Raji (cell line): Measurements from ENCODE around the gene SMIM43.
A peak's percentile ranks its signal among the peaks of the same experiment; 100 is the strongest.

Experiments
- POLR2A ChIP-seq: IDR thresholded peaks from 2 replicates; pipeline ENCODE4 v1.6.1; 2011; ENCODE audit warnings: low read depth, low read length, control low read depth; ENCODE audit not compliant: insufficient read depth

SMIM43 gene

GRCh38 chr4:121764702-121765367 lies at the start of gene SMIM43:
SMIM43 (minus strand) TSS chr4:121765164; CDS start chr4:121765105, 59 bp downstream.
- no peak for TF ChIP-seq POLR2A

- no peak for TF ChIP-seq POLR2A
Measured at GRCh38 chr4:121814756-121815155, 49.8 kb upstream of the SMIM43 start.

GRCh38 chr4:121811122-121811521 lies 46.2 kb upstream of the SMIM43 start:
- TF ChIP-seq POLR2A: no peak

- no peak for TF ChIP-seq POLR2A
Measured at GRCh38 chr4:121806411-121806810, 41.4 kb upstream of the SMIM43 start.

DNA sequence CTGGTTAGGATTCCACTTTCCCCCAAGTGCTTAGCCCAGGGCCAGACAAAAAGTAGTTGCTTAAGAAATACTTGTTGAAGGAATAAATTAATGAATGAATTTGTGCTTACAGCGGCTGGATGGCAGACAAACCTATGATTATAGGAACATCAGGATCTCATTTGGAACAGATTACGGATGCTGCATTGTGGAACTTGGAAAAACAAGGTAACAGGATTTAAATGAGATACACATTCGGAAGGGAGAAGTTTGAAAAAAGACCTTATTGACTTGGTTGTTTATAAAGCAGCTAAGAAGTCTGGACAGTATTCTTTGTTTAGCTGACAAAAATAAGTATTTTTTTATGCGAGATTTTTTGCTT lies 36.7 kb upstream of the SMIM43 start:
- TF ChIP-seq POLR2A: no peak

DNA sequence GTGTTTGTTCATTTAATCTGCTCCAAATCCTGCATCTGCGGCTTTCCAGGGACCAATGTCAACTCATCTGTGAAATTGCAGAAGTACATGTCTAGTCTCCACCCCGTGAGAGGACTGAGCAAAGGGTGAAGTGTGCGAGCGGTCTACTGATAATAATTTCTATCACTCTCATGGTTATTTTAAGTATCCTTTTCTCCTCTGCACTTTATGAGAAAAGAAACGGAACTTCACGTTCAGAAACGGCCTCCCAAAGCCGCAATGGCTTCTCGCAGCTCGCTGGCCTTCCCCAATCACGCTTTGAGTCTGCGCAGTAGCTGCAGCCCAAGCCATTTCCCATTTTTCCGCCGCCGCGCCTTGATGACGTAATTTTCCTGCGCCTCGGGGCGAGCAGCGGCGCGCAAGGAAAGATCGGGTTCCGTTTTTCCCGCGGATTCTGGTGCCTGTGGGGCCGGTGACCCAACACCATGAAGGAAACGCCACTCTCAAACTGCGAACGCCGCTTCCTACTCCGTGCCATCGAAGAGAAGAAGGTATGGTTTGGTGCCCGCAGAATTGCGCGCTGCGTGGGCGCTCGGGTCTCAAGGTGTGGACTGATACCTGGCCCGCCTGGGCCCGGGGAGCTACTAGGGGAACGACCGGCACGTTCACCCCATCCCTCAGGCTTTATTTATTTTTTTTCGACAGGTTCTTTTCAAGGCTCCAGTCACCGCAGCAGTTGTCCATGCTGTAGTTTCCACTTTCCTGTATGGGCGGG lies 36.2 kb upstream of the SMIM43 start, which contains the start of gene EXOSC9:
Gene EXOSC9, plus strand, starts transcription at position 363 of the 754 bp plus-strand sequence. Its CDS starts 102 bp downstream, at position 465.
- peak; percentile 92 for TF ChIP-seq POLR2A

GRCh38 chr4:121800638-121800960 lies 35.6 kb upstream of the SMIM43 start:
- TF ChIP-seq POLR2A: no peak

- TF ChIP-seq POLR2A: no peak
Measured at GRCh38 chr4:121799867-121800501, 35.0 kb upstream of the SMIM43 start.

DNA sequence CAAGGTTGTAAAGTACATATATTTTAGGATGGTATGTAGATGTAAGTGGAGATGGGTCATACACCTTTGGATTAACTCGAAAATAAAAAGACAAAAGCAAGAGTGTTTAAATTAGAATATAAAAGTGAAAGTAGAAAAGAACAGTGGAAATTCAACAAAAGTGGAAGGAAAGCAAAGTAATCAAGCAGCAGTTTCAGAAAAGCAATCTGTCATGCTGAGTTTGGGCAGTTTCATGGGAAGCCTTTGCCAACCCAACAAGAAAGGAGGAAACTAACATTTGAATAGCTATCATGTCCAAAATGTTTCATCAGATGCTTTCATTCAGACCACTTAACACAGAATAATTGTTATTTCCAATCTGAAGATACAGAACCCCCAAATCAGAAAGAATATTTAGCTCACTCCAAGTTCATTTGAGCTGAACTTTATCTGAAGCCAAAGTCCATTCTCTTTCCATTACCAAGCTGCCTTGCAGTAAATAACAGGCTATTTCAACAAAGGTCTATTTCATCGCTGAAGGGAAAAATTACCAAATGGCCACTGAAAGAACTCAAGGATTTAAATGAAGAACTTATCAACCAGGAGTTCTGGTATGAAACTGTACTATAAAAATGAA lies 34.4 kb upstream of the SMIM43 start:
- TF ChIP-seq POLR2A: no peak

DNA sequence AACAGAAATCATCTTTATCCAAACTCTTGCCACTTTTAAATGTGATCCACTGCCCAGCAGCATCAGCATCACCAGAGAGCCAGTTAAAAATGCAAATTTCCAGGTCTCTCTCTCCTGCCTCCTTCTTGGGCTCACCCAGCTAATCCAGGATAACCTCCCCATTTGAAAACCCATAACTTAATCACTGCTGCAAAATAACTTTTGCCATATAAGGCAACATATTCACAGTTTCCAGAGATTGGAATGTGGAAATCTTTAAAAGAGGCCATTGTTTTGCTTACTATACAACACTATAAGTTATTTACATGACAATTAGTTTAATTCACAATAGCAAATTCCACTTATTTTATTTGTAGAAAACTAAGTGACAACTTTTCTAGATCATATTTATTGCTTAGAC lies 31.3 kb upstream of the SMIM43 start:
- TF ChIP-seq POLR2A: no peak

- no peak for TF ChIP-seq POLR2A
Measured at GRCh38 chr4:121794505-121795188, 29.7 kb upstream of the SMIM43 start.

DNA sequence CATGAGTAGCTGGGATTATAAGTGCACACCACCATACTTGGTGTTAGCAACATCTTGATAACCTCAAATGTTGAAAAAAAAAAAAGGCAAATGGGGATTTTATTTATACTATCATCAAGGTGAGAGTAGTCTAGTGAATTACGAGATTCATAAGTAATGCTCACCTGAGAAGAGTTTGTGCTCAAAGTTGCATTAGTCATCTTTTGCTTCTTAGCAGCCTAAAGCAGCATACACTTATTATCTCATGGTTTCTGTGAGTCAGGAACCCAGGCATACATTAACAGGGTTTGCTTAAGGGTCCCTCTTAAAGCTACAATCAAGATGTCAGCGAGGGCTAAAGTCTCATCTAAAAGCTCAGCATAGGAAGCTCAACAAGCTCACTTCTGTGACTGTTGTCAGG lies 28.0 kb upstream of the SMIM43 start:
- TF ChIP-seq POLR2A: no peak

GRCh38 chr4:121791481-121791880 lies 26.5 kb upstream of the SMIM43 start:
- TF ChIP-seq POLR2A: no peak

DNA sequence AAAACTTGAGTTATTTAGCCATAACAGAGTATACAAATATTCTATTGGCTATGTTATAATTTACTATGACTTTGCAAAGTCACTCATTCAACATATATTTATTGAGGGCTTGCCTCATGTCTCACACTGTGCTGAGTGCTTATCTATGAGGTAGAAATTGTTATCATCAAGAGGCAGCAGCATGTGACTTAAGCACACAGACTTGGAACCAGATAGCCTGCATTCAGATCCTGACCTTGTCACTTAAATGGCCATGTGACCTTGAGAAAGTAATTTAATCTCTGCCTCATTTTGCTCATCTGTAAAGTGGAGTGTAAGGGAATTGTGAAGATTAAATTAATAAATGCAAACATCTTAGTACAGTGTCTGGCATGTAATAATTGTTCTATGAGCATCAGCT lies 26.0 kb upstream of the SMIM43 start:
- no peak for TF ChIP-seq POLR2A
